T-helper 2 cell (primary cell): ENCODE results near the gene HOXB3.

Source experiments
- DNase-seq, 5 experiments: peaks; one replicate each; pipeline versions ENCODE4 v3.0.0 to v3.0.0-alpha.2; 2012 to 2022

HOXB3 gene

DNA sequence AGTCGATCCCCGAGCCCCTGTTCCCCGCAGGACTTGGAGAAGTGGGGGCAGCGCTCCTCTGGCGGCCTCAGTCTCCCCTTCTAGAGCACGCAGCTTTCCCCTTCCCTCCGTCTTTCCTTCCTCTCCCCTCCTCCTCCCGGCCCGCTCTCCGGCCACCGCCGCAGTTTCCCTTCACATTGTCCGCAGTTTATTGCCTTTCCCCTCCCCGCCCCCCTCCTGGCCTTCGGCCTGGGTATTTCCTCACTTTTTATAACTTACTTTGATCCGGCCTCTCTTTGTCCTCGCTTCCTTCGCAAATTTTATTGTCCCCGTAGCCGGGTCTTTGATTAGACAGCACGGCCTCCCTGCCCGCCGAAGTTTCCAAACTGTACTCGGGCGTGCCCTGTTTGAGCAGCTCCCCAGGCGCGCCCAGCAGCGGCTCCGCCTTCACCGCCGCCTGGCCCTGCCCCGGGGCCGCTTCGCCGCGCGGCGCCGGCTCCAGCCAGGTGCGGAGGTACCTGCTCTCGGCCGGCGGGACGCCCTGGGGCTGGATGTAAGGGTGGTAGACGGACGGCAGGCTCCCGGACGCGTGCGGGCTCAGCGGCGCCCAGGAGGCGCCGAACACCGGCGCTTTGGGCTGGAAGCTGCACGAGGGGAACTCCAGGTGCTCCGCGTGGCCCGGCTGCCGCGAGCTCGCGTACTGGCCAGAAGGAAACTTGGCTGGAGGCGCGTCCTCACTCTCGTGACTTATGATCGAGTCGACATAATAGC lies 35.6 kb upstream of the HOXB3 start:
- peak in 2 of 5 experiments; percentile 18 to 24 for DNase-seq

DNA sequence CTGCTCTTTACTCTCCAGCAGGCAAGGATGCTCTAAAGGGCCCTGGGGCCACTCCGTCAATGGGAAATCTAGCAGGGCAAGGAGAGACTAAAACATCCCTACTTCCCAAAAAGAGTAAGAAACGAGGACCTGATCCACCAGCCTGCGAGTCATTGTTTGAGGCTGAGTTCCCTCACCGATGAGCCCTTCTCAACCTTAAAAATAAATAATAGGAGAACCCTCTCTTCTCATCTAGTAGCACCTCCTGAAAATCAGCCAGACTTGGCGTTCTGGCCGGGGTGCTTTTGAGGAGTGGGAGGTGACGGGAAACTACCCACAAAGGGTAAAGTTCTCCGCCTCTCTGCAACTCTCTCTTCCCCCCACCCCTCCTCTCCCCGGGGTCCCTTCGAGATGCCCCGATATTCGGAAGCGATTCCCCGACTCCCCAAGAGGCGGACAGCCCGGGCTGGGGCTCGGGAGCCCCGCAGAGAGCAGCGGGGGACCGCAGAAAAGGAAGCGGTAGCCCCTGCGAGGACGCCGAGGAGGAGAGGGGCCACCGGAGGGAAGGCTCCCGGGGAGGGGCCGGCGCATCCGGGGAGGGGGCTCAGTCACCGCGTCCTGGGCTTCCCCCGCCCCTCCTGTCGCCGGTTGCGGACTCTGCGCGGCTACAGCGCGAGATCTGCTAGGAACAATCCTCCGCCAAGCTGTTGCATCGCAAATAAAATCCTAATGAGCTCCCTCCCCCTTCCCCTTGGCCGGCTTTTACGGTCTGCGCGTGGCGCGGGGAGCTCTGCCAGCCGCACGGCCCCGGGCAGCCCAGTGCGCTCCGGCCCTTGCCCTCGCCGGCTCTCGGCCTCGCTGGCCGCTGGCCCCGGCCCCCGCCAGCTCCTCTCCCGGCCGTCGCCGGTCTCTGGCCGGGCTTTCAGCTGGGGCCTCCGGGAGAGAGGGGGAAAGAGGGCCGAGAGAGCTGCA lies 34.8 kb upstream of the HOXB3 start:
- peak in 1 of 5 experiments; percentile 32 for DNase-seq

DNA sequence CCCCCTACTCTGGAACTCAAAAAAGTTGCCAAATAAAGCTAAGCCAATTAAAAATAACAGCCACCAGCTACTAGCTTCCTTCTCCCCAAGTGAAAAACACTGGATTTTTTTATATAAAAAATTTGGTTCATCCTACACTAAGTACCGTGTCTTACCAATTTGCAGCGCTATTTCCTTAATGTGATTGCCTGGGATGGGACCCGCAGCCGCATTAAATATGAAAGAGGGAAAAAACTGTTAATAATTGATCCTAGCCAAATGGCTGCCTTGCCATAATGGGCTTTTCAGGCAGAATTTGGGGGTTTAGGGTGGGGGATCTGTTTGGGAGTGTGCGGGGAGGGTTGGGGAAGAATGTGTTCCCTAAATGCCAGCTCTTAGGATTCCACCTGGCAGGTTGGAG lies 34.1 kb upstream of the HOXB3 start:
- no peak for DNase-seq

DNA sequence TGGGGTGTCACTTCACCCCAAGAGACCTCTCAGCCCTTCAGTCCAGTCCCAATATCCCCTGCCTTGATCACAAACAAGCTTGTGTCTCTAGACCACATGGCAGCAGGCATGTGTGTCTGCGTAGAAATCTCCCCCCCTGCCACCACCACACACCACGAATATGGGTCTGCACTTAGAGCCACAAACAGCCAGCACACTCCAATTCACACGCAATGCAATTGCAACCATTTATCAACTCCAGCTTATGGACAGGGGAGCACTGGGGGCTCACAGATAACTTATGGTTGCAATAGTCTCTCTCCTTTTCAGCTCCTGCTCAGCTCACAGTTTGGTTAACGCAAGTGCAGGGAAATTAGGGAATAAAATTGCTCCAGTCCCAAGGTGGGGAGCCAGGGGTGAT lies 33.5 kb upstream of the HOXB3 start:
- no peak for DNase-seq

DNA sequence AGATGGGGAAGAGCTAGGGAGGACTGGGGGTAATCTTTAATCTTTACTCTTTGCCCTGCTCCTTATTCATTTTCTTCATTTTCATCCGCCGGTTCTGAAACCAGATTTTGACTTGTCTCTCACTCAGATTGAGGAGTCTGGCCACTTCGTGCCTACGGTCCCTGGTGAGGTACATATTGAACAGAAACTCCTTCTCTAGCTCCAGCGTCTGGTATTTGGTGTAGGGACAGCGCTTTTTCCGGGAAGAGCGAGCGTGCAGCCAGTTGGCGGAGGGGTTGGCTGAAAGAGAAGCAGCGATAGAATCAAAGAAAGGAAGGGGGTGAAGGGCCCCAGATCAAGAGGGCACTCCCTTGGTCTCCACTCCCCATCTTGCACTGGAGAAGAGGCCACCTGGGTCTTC lies 32.8 kb upstream of the HOXB3 start:
- DNase-seq: no peak

DNA sequence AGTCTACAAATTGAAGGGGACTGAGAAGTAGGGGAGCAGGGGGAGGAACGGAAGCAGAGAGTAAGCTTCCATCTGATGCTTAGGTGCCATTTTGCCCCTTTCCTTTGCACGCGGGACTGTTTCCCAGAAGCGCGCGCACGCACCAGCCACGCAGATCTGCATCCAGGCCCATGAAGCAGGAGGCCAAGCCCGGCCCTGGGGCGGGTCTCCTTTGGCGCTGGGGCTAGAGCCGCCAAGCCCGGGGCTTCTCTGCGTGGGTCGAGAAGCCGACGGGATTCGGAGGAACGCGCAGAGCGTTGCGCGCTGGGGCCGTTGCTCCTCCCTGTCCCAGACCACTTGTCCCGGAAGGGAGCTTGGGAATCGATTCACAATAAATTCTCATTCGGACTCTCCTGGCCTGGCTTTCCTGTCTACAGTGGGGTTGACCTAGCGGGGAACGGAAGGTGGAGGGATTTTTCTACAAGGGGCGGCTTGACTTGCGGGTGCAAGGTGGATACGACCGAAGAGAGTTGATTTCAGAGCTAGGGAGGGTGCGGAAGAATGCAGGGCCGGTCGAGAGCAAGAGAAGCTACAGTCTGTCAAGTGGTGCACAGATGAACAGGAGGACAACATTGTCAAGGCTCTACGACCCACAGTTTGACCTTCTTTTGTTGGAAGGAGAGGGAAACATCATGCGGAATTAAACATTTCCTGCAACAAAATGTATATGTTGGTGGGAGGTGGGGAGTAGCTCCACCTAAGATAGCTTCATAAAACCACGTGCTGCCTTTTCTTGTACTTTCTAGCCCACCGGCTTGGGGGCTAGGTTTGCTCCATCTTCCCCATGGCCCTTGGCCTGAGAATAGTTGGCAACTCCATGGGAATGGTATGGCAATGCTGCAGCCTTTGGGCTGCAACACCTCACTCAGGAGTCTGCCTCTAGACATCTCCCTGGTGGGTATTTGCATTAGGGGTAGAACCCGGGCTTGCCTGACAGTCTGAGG lies 31.7 kb upstream of the HOXB3 start:
- DNase-seq: no peak

DNA sequence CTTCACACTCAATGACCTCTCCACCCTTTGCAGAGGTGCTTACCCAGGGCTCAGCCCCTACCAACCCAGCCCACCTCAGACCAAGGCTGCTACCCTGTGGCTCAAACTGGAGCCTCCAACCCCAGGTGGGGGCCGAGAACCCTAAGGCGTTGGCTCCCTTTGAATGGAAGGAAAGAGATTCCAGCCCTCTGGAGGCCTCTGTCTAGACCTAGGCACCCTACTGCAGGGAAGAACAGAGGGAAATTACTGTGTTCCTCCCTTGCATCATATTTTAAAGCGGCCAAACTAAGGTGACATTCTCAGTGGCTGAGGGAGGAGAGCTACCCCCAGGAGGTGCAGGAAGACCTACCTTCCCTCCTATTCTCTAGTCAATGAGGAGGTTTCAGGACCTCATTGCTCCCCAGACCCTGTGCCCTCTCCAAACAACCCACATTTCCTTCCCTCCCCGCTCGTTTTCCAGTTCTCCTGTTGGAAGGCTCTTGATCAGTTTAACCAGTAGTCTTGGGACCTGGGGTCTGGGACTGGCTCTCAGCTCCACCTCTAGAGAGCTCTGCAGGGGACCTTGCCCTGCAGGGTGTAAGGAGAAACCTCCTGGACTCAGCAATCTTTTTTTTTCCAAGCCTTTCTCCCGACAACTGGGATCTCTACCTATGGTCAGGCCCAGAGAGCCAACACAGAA lies 30.6 kb upstream of the HOXB3 start:
- DNase-seq: no peak

DNA sequence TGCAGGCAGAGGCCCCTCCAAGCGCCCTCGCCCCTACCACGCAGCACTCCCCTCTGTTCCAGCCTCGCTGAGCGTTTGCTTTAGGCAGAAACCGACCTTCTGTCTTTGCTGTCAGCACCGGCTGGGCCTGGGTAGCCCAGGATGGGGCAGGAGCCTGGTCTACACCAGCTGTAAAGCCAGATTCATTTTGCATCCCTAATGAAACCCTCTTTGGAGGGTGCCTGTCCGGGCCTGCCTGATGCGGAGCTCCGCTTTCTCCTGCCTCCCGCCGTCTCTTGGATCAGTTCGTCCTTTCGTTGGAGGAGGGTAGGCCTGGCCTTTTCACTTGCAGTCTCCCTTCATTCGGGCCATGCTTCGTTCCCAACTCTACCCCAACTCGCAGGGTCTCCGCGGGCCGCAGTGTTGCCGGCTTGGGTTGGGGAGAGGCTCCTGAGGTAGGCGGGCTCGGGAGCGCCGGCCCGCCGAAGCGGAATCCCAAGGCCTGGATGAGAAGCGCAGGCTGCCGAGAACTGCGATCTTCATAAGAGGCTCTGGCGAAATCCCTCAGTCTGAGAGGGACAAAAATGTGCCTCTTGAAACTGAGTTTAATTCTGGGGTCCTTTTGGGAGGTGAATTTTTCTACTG lies 29.9 kb upstream of the HOXB3 start:
- no peak for DNase-seq

DNA sequence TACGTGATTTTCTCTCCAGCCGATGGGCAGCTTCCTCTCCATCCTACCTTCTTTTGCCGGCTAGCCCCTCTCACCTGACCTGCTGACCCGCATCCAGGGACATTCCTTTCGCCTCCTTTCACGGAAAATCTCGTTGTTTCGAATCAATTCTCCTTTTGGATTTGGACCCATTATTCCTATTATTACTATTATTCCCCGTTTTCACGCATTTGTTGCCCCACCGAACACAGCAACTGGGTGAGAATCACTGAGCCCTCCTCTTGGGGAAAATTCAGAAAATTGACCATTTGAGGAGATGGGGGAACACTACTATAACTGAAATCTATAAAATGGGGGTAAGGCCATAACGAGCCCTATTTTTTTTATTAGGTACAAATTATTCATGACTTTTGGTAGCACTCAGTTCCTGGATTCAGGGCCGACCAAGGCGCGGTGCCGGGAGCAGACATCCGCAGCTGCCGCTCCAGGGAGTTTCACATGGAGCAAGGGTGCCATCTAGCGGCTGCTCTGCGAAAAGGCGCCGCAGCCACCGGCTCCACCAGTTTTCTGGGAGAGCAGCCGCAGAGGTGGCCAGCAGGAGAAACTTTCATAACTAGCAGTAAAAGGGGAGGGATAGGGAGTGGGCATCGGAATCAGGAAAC lies 28.3 kb upstream of the HOXB3 start:
- DNase-seq: peak; percentile 63 to 77 (median 72)

DNA sequence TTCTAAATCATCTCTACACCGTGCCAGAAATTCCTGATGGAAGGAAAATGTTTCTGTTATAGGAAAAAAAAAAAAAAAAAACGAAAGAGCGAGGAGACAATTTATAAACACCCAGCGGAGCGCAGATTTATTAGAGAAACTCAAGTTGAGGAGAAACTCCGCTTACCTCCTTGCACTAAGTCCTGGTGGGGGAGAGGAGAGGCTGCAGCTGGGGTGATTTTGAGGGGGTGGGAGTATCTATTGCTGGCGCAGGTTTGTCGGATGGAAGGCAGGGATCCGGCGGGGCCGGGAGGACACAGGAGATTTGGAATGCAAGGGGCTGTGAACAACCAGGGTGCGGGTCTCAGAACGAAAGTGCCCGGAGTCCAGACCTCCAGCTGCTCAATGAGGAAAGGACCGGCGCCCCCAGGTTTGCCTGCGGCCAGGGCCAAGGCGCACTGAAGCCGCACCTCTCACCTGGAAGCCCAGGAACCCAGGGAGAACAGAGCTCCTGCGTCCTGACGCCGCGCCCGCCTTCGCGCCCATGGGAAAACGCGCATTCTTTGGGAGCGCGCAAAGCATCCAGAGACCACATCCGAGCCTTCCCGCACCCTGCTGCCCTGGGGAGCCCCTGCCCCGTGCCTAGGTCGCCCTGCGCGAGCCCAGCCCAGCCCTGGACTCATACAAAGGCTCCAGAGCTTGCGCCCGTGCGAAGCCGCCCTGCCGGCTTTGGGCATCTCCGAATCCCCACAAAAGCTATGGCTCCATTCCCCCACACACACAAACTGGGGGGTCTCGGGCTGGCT lies 27.6 kb upstream of the HOXB3 start:
- DNase-seq: no peak

DNA sequence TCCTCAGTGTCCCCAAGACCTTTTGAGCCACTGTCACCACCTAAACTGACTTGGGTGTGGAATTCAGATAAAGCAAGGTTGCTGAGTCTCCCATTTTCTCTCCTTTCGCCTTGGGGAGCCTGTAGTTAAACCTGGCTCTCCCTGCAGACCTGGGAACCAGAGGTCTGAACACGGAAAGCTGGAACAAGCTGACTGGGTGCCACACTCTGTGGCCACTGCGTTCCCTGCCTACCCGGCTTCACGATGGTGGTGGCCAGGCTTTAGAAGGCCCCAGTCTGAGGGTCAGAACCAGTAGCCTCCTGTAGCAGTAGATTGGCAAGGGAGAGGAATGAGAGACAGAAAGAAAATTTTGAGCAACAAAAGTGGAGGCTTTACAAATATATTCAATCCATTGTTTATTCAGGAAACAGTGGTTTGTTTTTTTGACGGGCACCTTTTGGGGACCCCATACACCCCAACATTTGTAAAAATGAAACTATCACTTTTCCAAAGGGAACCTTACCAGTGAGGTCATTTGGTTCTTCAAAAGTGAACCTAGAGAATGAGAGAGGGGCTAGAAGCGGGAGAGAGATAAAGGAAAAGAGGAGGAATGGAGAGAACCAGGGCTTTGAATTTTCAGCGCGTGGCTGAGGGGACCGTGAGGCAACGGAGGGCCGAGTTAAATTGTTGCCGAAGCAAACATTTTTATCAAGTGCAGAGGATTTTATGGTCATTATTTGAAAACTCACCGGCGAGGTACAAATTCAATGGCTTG lies 26.9 kb upstream of the HOXB3 start:
- DNase-seq: no peak

DNA sequence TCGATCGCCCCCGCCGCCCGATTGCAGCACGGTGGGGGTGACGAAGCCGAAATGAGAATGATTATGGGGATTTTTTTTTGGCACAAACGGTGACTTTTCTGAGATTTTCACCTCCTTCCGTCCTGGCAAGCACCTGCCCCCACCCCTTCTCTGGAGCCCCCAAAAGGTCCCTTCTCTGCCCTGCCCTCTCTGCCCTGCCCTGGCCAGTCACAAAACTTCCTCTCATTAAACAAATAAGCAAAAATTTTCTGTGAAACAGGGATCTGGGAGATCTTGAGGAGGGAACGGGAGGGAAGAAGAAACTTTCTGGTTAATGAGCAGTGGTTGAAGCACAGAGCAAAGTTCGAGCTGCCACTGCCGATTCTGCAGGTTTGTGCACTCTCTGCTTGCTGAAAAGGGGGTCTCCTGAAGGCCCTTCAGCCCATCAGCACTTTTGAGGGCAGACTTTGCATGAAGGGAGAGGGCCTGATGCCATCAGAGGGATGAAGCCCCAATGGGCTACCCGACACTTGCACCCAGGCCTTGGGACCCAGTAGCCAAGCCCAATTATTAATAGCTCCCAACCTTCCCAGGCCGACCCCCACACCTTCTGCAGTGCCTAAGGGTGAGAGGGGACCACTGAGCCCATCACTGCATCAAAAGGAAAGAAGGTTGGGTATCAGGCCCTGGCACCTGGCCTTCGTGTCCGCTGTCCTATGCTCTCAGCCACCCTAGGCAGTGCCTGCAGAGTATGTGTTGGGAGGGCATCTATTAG lies 26.1 kb upstream of the HOXB3 start:
- DNase-seq: no peak

DNA sequence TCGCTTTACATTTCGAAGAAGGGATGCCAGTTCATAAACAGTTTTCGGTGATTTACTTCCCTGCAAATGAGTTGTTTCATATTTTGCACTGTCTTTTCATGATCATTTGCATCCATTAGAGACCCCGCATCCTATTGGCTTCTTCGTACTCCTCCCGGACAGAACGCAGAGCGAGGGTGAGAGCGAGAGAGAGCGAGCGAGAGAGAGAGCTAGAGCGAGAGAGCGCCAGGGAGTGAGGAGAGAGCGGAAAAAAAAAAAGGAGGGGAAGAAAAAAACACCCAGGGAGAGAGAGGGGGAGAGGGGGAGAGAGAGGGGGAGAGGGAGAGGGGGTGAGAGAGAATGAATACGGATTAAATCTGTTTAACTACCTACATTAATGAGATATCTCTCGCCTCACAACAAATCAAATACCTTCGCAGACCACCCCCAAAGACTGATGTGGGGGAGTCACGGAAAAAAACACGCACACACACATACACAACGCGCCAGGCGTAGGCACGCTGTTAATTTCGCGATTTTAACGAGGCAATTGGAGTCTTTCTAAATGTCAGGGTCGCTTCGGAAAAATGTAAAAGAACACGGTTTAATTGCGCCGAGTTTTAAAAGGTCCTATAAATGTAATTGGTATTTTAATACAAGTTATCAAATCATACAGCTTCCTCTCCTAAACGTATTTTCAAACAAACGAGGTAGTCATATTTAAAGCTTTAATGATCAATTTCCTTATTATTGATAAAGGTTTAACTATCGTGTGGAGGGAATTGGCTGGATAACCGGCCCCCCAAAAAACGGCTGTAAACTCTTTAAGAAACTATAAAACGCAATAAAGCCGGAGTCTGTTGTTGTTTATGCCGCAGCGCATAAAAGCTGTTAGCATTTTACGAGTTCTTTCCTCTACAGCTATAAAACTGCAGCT lies 25.3 kb upstream of the HOXB3 start, which contains the start of gene HOXB8:
Gene HOXB8 (minus strand): TSS at position 246 of the 916 bp plus-strand sequence. CDS start 588 bp downstream, outside the sequence.
- DNase-seq: no peak

DNA sequence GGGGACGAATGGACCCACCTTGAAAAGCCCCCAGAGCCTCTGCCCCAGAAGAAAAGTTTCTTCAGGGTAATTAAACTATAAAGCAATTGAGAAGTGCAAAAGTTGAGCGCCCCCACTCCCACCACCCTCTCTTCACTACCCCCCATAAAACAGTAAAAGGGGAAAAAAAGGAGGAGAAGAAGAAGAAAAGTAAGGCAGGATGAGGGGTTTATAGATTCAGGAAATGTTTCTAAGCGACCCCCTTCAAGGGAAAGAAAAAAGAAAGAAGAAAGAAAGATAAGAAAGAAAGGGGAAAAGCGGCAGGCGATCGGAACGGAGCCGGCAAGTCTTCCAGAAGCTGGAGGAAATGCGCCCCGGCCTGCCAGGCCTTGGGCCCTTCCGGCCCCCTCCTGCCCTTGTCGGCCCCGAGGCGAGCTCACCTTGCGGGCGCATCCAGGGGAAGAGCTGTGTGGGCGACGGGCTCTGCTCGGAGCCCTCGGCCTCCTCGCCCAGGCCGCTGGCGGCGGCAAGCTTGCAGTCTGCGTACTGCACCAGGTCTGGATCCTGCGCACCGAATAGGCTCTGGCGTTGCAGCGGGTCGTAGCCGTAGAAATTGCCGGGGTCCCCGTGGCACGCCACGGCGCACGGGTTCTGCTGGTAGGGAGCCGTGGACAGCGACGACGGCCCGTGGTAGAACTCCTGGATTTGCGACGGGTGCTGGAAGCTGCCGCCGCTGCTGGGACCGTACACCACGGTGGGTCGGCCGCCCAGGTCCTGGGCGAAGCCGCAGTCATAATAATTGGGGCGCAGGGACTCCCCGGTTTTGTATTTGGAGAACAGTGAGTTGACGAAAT lies 24.0 kb upstream of the HOXB3 start:
- DNase-seq: peak in 1 of 5 experiments; percentile 61

DNA sequence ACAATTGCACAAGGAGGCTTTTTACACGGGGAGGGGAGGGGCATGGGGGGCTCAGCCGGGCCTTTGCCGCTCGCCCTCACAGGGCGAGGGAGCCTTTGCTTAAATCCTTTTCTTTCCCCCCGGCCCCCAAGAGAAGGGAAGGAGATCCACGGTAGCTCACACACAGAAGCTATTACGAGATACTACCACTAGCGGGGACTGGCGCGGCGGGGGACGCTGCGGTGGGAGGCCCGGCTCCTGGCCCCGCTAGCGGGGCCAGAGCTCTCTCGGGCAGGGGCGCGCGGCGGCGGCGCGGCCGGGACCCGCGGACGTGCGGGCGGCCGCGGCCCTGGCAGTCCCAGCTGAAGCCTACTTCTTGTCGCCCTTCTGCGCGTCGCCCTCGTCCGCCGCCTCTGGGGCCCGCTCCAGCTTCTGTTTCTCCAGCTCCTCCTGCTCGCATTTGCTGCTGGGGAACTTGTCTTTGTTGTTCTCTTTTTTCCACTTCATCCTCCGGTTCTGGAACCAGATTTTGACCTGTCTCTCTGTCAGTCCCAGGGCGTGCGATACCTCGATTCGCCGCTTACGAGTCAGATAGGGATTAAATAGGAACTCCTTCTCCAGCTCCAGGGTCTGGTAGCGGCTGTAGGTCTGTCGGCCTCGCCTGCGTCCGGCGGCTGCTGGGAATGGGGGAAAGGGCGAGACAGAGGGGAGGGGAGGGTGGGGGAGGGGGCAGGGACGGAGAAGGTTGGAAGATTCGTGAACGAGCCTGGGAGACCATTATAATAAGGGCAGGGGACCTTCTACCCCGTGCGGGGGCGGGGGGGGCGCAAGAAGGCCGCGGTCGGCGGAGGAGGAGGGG lies 23.0 kb upstream of the HOXB3 start:
- peak in 3 of 5 experiments; percentile 39 to 53 (median 50) for DNase-seq
